Stimulated activated CD8-positive, alpha-beta memory T cell treated with anti-CD3 and anti-CD28 coated beads, Interleukin-12 subunit alpha, Interleukin-12 subunit beta, amount 100 ng/mL, for 4 hours (primary cell): ENCODE measurements around the gene FAM131C.

Source experiments
- DNase-seq: peaks from one replicate; pipeline ENCODE4 v3.0.0-alpha.2; 2020; ENCODE audit warnings: low read depth

FAM131C gene

GRCh38 chr1:16015960-16016901 lies 57.2 kb downstream of the FAM131C start:
- no peak for DNase-seq

GRCh38 chr1:16015491-16015890 lies 58.0 kb downstream of the FAM131C start:
- DNase-seq, result no peak

GRCh38 chr1:16014509-16015482 lies 58.7 kb downstream of the FAM131C start:
- DNase-seq, result no peak

- no peak for DNase-seq
Observed at GRCh38 chr1:16013908-16014258, 59.6 kb downstream of the FAM131C start.

GRCh38 chr1:16013220-16013907 lies 60.1 kb downstream of the FAM131C start:
- DNase-seq, result peak; percentile 50

- DNase-seq, result peak; percentile 4
Observed at GRCh38 chr1:16012590-16013219, 60.7 kb downstream of the FAM131C start.

- DNase-seq, result no peak
Observed at GRCh38 chr1:16011936-16012589, 61.4 kb downstream of the FAM131C start.

- no peak for DNase-seq
Observed at GRCh38 chr1:16010837-16011236, 62.6 kb downstream of the FAM131C start.

GRCh38 chr1:16009678-16010077 lies 63.8 kb downstream of the FAM131C start:
- DNase-seq, result no peak

GRCh38 chr1:16009030-16009460 lies 64.4 kb downstream of the FAM131C start:
- DNase-seq, result peak; percentile 52
